IMR-90 (cell line): ENCODE measurements around the gene OGFOD1. TPM values are rescaled to one million over a fixed set of nuclear protein-coding genes. Genes with fewer than 3 reads are reported as not detected.

Experiments
- ATAC-seq: fragments of 200-7000 bp; cut with Tn5 transposase; 2 replicates; pipeline ENCODE4 v1.9.1; 2020; ENCODE audit warnings: low read depth, mild to moderate bottlenecking, moderate library complexity
- BruUV-seq: library from RNA; stranded (reverse); fragments of 400-500 nt; replicated peaks from 2 replicates; lab custom pipeline; 2021; lab: Mats Ljungman, UMichigan
- CTCF ChIA-PET: fragments of 300-600 bp; formaldehyde crosslinking; extraction: SDS; loops from one replicate; lab custom pipeline; 2021; ENCODE audit warnings: antibody characterized with exemption; lab: Yijun Ruan, JAX
- POLR2A ChIA-PET: fragments of 300-600 bp; sonication (Branson Sonifier 250); formaldehyde crosslinking; loops from one replicate; lab custom pipeline; 2022; ENCODE audit warnings: antibody characterized with exemption; ENCODE audit not compliant: unreplicated experiment; lab: Charles Lee
- DNase-seq: peaks from one replicate; pipeline ENCODE4 v3.0.0; 2013
- H2AFZ ChIP-seq: replicated peaks from 2 replicates; pipeline ENCODE3; 2013; ENCODE audit warnings: low read length, mild to moderate bottlenecking; ENCODE audit not compliant: poor library complexity
- H2AK5ac ChIP-seq: 2 replicates; pipeline ENCODE4 v1.6.1; 2013; ENCODE audit warnings: low read depth, low read length, inconsistent platforms
- H2AK9ac ChIP-seq: replicated peaks from 2 replicates; pipeline ENCODE3; 2013; ENCODE audit warnings: mild to moderate bottlenecking, low read depth, low read length, moderate library complexity; ENCODE audit not compliant: poor library complexity
- H2BK120ac ChIP-seq: 2 replicates; pipeline ENCODE4 v1.6.1; 2013; ENCODE audit warnings: low read depth, low read length, inconsistent platforms
- H2BK15ac ChIP-seq: 3 replicates; pipeline ENCODE4 v1.6.1; 2013; ENCODE audit warnings: low read depth, low read length, inconsistent platforms
- H2BK20ac ChIP-seq: 2 replicates; pipeline ENCODE4 v1.6.1; 2013; ENCODE audit warnings: low read depth, mild to moderate bottlenecking, inconsistent platforms, low read length, moderate library complexity
- H2BK5ac ChIP-seq: 2 replicates; pipeline ENCODE4 v1.6.1; 2013; ENCODE audit warnings: mild to moderate bottlenecking, low read depth, low read length, inconsistent platforms; ENCODE audit not compliant: poor library complexity, severe bottlenecking
- H3K14ac ChIP-seq: replicated peaks from 2 replicates; pipeline ENCODE4 v1.6.1; 2013; ENCODE audit warnings: low read depth, low read length, inconsistent platforms
- H3K18ac ChIP-seq: 2 replicates; pipeline ENCODE4 v1.6.1; 2013; ENCODE audit warnings: low read depth, low read length, control low read depth
- H3K23ac ChIP-seq: 2 replicates; pipeline ENCODE4 v1.6.1; 2013; ENCODE audit warnings: low read depth, low read length, inconsistent platforms
- H3K27ac ChIP-seq: 2 replicates; pipeline ENCODE4 v1.5.1; 2013; ENCODE audit warnings: mild to moderate bottlenecking, control low read depth, low read length; ENCODE audit not compliant: insufficient read depth
- H3K27me3 ChIP-seq: 2 replicates; pipeline ENCODE4 v1.6.1; 2013; ENCODE audit warnings: low read length; ENCODE audit not compliant: control insufficient read depth, insufficient read depth
- H3K36me3 ChIP-seq: 2 replicates; pipeline ENCODE4 v1.6.1; 2013; ENCODE audit warnings: low read length, mixed read lengths; ENCODE audit not compliant: control insufficient read depth, insufficient read depth
- H3K4ac ChIP-seq: 2 replicates; pipeline ENCODE4 v1.6.1; 2013; ENCODE audit warnings: low read depth, low read length, inconsistent platforms
- H3K4me1 ChIP-seq: 2 replicates; pipeline ENCODE4 v1.6.1; 2013; ENCODE audit warnings: low read length, mixed read lengths; ENCODE audit not compliant: control insufficient read depth, insufficient read depth
- H3K4me2 ChIP-seq: 2 replicates; pipeline ENCODE4 v1.6.1; 2013; ENCODE audit warnings: low read depth, mild to moderate bottlenecking, control low read depth, low read length, moderate library complexity
- H3K4me3 ChIP-seq: 2 replicates; pipeline ENCODE4 v1.5.1; 2013; ENCODE audit warnings: low read depth, mild to moderate bottlenecking, control low read depth, low read length, moderate library complexity; ENCODE audit not compliant: insufficient read depth
- H3K56ac ChIP-seq: 2 replicates; pipeline ENCODE4 v1.6.1; 2013; ENCODE audit warnings: low read length, inconsistent platforms; ENCODE audit not compliant: insufficient read depth; ENCODE audit errors: extremely low read depth
- H3K79me1 ChIP-seq, 2 experiments: 2 replicates each; pipeline ENCODE4 v1.6.1; 2013; ENCODE audit warnings: low read length in 2 of 2, inconsistent platforms in 1 of 2, low read depth in 1 of 2
- H3K9ac ChIP-seq: 2 replicates; pipeline ENCODE4 v1.6.1; 2013; ENCODE audit warnings: low read depth, low read length, control low read depth
- H3K9me1 ChIP-seq: 2 replicates; pipeline ENCODE4 v1.6.1; 2013; ENCODE audit warnings: low read length, inconsistent platforms; ENCODE audit not compliant: insufficient read depth
- H3K9me3 ChIP-seq: 2 replicates; pipeline ENCODE4 v1.6.1; 2013; ENCODE audit warnings: low read length; ENCODE audit not compliant: control insufficient read depth, insufficient read depth
- H4K20me1 ChIP-seq: 2 replicates; pipeline ENCODE4 v1.6.1; 2013; ENCODE audit warnings: low read length, inconsistent platforms; ENCODE audit not compliant: insufficient read depth
- H4K5ac ChIP-seq: 2 replicates; pipeline ENCODE4 v1.6.1; 2013; ENCODE audit warnings: mild to moderate bottlenecking, low read depth, low read length, control low read depth
- H4K8ac ChIP-seq, 2 experiments: 2 replicates each; pipeline ENCODE4 v1.6.1; 2013; ENCODE audit warnings: low read depth in 2 of 2, low read length in 2 of 2, control low read depth in 1 of 2, inconsistent platforms in 1 of 2
- H4K91ac ChIP-seq: 2 replicates; pipeline ENCODE4 v1.6.1; 2013; ENCODE audit warnings: low read depth, low read length, inconsistent platforms; ENCODE audit not compliant: insufficient read depth
- ELK1 ChIP-seq: fragments of 150-350 bp; IDR thresholded peaks from 2 replicates; pipeline ENCODE4 v1.6.1; 2016; ENCODE audit warnings: low read depth, mild to moderate bottlenecking, low read length, moderate library complexity, borderline replicate concordance
- MAZ ChIP-seq: IDR thresholded peaks from 2 replicates; pipeline ENCODE4 v1.6.1; 2012; ENCODE audit warnings: low read depth, mild to moderate bottlenecking, low read length, improper control_type of control experiment, moderate library complexity, borderline replicate concordance
- POLR2A ChIP-seq: IDR thresholded peaks from 2 replicates; pipeline ENCODE4 v1.6.1; 2012; ENCODE audit warnings: mild to moderate bottlenecking, low read depth, low read length
- RAD21 ChIP-seq: IDR thresholded peaks from 2 replicates; pipeline ENCODE4 v1.6.1; 2012; ENCODE audit warnings: low read length, improper control_type of control experiment
- RCOR1 ChIP-seq: IDR thresholded peaks from 2 replicates; pipeline ENCODE4 v1.6.1; 2012; ENCODE audit warnings: mild to moderate bottlenecking, low read length, improper control_type of control experiment; ENCODE audit not compliant: insufficient replicate concordance
- WGBS, 2 experiments: methylation state at CpG; one replicate each; pipeline versions ENCODE4 v1.1.5 to v1.1.7; 2013; ENCODE audit warnings: missing lambda C conversion rate in 2 of 2; ENCODE audit not compliant: insufficient read length in 1 of 2; ENCODE audit errors: extremely low coverage in 2 of 2; 5-methylcytosine and 5-hydroxymethylcytosine counted together
- dilution Hi-C: fragments of 300-500 bp; cut with HindIII; formaldehyde crosslinking; loops from one replicate; pipeline ENCODE4 v1.14.3; 2018; ENCODE audit warnings: low sequenced_read_pairs; ENCODE audit not compliant: unreplicated experiment
- in situ Hi-C: fragments of 300-500 bp; cut with MboI; formaldehyde crosslinking; loops from 3 replicates; pipeline ENCODE4 v1.14.3; 2019; ENCODE audit warnings: low sequenced_read_pairs, inconsistent platforms, mixed read lengths
- intact Hi-C: fragments of 100-400 bp; cut with micrococcal nuclease; formaldehyde crosslinking; loops from 2 replicates; pipeline ENCODE4 v1.10.0; 2022
- polyA plus RNA-seq, 3 experiments: library from polyadenylated mRNA; depleted of rRNA; stranded (reverse); fragments of >200 nt; gene quantifications; 2 replicates each; pipeline ENCODE4 v1.2.3, GENCODE V29; 2012; ENCODE audit warnings: low replicate concordance in 1 of 3
- total RNA-seq: library from RNA; depleted of rRNA; stranded (reverse); fragments of >200 nt; gene quantifications from 2 replicates; pipeline ENCODE4 v1.2.3, GENCODE V29; 2012
- TF ChIP-seq, protein P1 (sequence below): conservative IDR thresholded peaks from 2 replicates; pipeline ENCODE4 v1.5.1; 2012; ENCODE audit warnings: mild to moderate bottlenecking, low read depth, low read length, improper control_type of control experiment

Gene OGFOD1
- total and polyA plus RNA-seq, 2 of the 4 experiments (the other 2 are of a cell fraction) = 43.5 to 103 TPM

- peak overlapping the region; percentile 68 for H3K27ac ChIP-seq
- peaks cover 7% of the 10 kb centered on the region; the same call in 1 of the 2 replicates for H3K9me1 ChIP-seq
- H4K20me1 ChIP-seq = 0 out of 2 replicates have a peak, but pooled peaks cover 6% of the 10 kb centered on the region
- no CpG with 5 or more reads among the region's 4 CpGs for WGBS, 2 experiments
- peak overlapping the region; percentile 98 for H2AFZ ChIP-seq
- H3K79me1 ChIP-seq = peaks cover 18 to 21% of the 10 kb centered on the region in 2 experiments
- peaks cover 3% of the 10 kb centered on the region; the same call in 1 of the 2 replicates for H3K4me1 ChIP-seq
- peak overlapping the region; percentile 95 for H3K9ac ChIP-seq
- TF ChIP-seq RCOR1 (no peak), POLR2A (no peak), MAZ (no peak), RAD21 (no peak), ELK1 (no peak)
- TF ChIP-seq, protein P1, sequence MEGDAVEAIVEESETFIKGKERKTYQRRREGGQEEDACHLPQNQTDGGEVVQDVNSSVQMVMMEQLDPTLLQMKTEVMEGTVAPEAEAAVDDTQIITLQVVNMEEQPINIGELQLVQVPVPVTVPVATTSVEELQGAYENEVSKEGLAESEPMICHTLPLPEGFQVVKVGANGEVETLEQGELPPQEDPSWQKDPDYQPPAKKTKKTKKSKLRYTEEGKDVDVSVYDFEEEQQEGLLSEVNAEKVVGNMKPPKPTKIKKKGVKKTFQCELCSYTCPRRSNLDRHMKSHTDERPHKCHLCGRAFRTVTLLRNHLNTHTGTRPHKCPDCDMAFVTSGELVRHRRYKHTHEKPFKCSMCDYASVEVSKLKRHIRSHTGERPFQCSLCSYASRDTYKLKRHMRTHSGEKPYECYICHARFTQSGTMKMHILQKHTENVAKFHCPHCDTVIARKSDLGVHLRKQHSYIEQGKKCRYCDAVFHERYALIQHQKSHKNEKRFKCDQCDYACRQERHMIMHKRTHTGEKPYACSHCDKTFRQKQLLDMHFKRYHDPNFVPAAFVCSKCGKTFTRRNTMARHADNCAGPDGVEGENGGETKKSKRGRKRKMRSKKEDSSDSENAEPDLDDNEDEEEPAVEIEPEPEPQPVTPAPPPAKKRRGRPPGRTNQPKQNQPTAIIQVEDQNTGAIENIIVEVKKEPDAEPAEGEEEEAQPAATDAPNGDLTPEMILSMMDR = no peak
- POLR2A ChIA-PET = no interaction called here
- H3K4ac ChIP-seq = peak overlapping the region; percentile 91
- no peaks in the 10 kb centered on the region for H3K27me3 ChIP-seq
- H2AK5ac ChIP-seq = peak overlapping the region; percentile 59; the same call in 1 of the 2 replicates
- H3K23ac ChIP-seq = peak overlapping the region; percentile 74; the same call in 1 of the 2 replicates
- H2BK15ac ChIP-seq = no peak overlapping the region
- DNase-seq (no peak), ATAC-seq (no peak)
- dilution Hi-C loops = no loop called here
- peak overlapping the region; percentile 72 for H2BK5ac ChIP-seq
- no peak overlapping the region for H2BK120ac ChIP-seq
- peak overlapping the region; percentile 92 for H3K4me3 ChIP-seq
- in situ Hi-C loops = no loop called here
- CTCF ChIA-PET = no interaction called here
- H3K56ac ChIP-seq = peak overlapping the region; percentile 69; the same call in 1 of the 2 replicates
- H4K5ac ChIP-seq = peak overlapping the region; percentile 100
- peak overlapping the region; percentile 99 for H3K4me2 ChIP-seq
- no peak overlapping the region for H2BK20ac ChIP-seq
- peak overlapping the region; percentile 81; the same call in 1 of the 2 replicates for H3K18ac ChIP-seq
- peak overlapping the region; percentile 99 to 100 for H4K8ac ChIP-seq
- peak overlapping the region; percentile 95 for H4K91ac ChIP-seq
- H3K14ac ChIP-seq = peak overlapping the region; percentile 97
- BruUV-seq = no TSS peak
- H3K9me3 ChIP-seq = no peaks in the 10 kb centered on the region
- H2AK9ac ChIP-seq = peak overlapping the region; percentile 79
- intact Hi-C loops = no loop called here
- no peaks in the 10 kb centered on the region for H3K36me3 ChIP-seq
Observed at GRCh38 chr16:56520251-56520577, 68.9 kb downstream of the OGFOD1 start.
